Esophagus muscularis mucosa (tissue), 4 donors: Measurements from ENCODE around the gene TSPY9. TPM values are rescaled to one million over a fixed set of nuclear protein-coding genes. Genes with fewer than 3 reads are reported as not detected.
"Not testable (repeated sequence)": the region's sequence is repeated elsewhere in the genome, so short reads cannot be mapped to it uniquely, and the experiment has no call there.

Source experiments
- DNase-seq: peaks from one replicate; pipeline ENCODE4 v3.0.0-alpha.2; 2017; ENCODE audit errors: extremely low spot score
- H3K27ac ChIP-seq, 4 donors: fragments of 200-600 bp; sonication (generic); replicated peaks in 1 of 4; 1 replicate in 3 of 4; 2 replicates in 1 of 4; pipeline ENCODE4 v1.5.1; 2016 to 2019; ENCODE audit warnings: mild to moderate bottlenecking in 1 of 4
- H3K27me3 ChIP-seq, 4 donors: fragments of 200-600 bp; sonication (generic); one replicate each; pipeline versions ENCODE4 v1.5.1 to v1.6.0; 2016 to 2019
- H3K36me3 ChIP-seq, 4 donors: fragments of 200-600 bp; sonication (generic); one replicate each; pipeline ENCODE4 v1.5.1; 2016 to 2019
- H3K4me1 ChIP-seq, 4 donors: fragments of 200-600 bp; sonication (generic); one replicate each; pipeline ENCODE4 v1.5.1; 2016 to 2019
- H3K4me3 ChIP-seq, 4 donors: fragments of 200-600 bp; sonication (generic); 1 replicate in 2 of 4; 2 replicates in 2 of 4; pipeline ENCODE4 v1.5.1; 2016 to 2019; ENCODE audit warnings: mild to moderate bottlenecking in 4 of 4, moderate library complexity in 1 of 4
- H3K9me3 ChIP-seq, 4 donors: fragments of 200-600 bp; sonication (generic); 1 replicate in 3 of 4; 2 replicates in 1 of 4; pipeline ENCODE4 v1.5.1; 2016 to 2019
- WGBS: methylation state at CpG from one replicate; pipeline ENCODE4 v1.1.5; 2018; 5-methylcytosine and 5-hydroxymethylcytosine counted together
- intact Hi-C: fragments of 100-400 bp; cut with DNase I; formaldehyde crosslinking; loops from one replicate; pipeline ENCODE4 v1.15.1; 2023
- total RNA-seq, 4 donors: library from RNA; depleted of rRNA; stranded (reverse); fragments of >200 nt; gene quantifications; one replicate each; pipeline versions ENCODE4 v1.1.0 to v1.2.1, GENCODE V29; 2016

The TSPY9 gene
- not detected for total RNA-seq

DNA sequence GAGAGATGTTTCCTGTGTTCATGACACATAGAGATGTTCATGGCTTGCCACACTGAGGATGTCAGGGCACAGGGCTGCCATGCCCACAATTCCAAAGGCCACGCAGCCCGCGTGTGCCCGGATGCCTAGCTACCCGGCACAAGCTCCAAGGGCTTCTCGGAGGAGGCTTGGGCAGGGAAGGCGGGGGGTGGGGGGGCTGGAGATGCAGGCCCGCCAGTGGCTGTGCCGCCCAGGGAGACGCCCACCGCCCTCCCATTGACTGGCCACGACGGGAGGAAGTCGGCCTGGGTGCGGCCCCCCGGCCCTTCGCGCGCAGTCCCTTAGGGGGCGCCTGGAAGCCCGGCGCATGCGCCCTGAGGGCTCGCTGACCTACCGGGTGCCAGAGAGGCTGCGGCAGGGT lies at the start of gene TSPY9:
TSPY9 (plus strand) TSS at position 301 of the 400 bp plus-strand sequence; CDS start at position 347, 46 bp downstream.
- WGBS, result no CpG with 5 or more reads among the region's 26 CpGs
- H3K36me3 ChIP-seq, intact Hi-C loops, H3K27me3 ChIP-seq, H3K4me3 ChIP-seq, H3K9me3 ChIP-seq, H3K4me1 ChIP-seq, DNase-seq, H3K27ac ChIP-seq: not testable (repeated sequence)

GRCh38 chrY:9466655-9467054 lies 20.4 kb upstream of the TSPY9 start, which contains the start of gene TSPY1:
TSS of gene TSPY1 (plus strand) at chrY:9466955. CDS start at chrY:9467001, 46 bp downstream.
- DNase-seq, H3K27me3 ChIP-seq, H3K27ac ChIP-seq, H3K4me3 ChIP-seq, H3K4me1 ChIP-seq, H3K9me3 ChIP-seq, intact Hi-C loops, H3K36me3 ChIP-seq: not testable (repeated sequence)
- no CpG with 5 or more reads among the region's 25 CpGs for WGBS

DNA sequence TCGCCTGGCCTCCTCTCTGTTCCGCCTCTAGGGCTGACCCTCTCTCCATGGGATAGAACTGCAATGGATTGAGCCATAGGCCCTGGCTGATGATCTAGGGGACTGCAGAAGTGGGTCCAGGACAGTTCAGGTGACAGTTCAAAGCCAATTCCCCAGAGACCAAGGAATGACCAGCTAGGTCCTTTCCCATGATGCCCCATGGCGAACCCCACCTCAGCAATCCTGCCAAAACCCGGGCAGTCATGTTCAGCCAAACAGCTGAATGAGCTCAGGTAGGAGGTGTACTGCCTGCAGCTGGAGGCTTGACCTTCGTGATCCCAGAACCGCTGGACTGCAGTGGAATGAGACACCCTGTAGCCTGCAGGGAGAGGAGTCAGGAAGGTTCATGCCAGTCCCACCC lies 17.3 kb downstream of the TSPY9 start:
- H3K4me1 ChIP-seq, intact Hi-C loops: not testable (repeated sequence)
- WGBS, result no CpG with 5 or more reads among the region's 6 CpGs

DNA sequence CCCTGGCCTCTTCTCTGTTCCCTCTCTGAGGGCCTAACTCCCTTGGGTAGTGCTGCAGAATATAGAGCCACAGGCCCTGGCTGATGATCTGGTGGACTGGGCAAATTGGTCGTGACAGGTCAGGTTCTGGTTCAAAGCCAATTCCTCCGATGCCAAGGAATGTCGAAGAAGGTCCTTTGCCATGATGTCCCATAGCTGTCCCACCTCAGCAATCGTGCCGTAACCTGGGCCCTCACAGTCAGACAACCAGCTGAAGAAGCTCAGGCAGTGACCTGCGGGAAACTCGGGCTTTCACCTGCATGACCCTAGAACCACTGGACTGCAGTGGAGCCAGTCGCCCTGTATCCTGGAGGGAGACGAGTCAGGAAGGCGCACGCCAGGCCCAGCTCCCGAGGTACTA lies 29.2 kb downstream of the TSPY9 start:
- intact Hi-C loops, H3K36me3 ChIP-seq, H3K4me3 ChIP-seq, DNase-seq, H3K9me3 ChIP-seq, H3K4me1 ChIP-seq, H3K27me3 ChIP-seq, H3K27ac ChIP-seq: not testable (repeated sequence)
- no CpG with 5 or more reads among the region's 12 CpGs for WGBS

More for the DNA sequence above, 17.3 kb downstream of the TSPY9 start:
- not testable (repeated sequence) for DNase-seq, H3K36me3 ChIP-seq, H3K27me3 ChIP-seq, H3K27ac ChIP-seq, H3K4me3 ChIP-seq, H3K9me3 ChIP-seq

GRCh38 chrY:9527580-9527979 lies 40.5 kb downstream of the TSPY9 start, which contains the start of gene TSPY10:
TSS of gene TSPY10 (plus strand) at chrY:9527880. CDS start at chrY:9527926, 46 bp downstream.
- DNase-seq, H3K27me3 ChIP-seq, H3K9me3 ChIP-seq, H3K4me1 ChIP-seq, H3K36me3 ChIP-seq, H3K27ac ChIP-seq, H3K4me3 ChIP-seq, intact Hi-C loops: not testable (repeated sequence)
- no CpG with 5 or more reads among the region's 26 CpGs for WGBS

Other genes starting within 250 kb of the TSPY9 start
- not detected for gene TSPY4, start 149.8 kb upstream of the TSPY9 start, total RNA-seq
- gene TSPY8, start 129.5 kb upstream of the TSPY9 start, total RNA-seq, result not detected
- gene TSPY3, start 88.8 kb upstream of the TSPY9 start, total RNA-seq, result not detected
- not detected for gene TSPY1, start 20.3 kb upstream of the TSPY9 start, total RNA-seq
- gene TSPY10, start 40.6 kb downstream of the TSPY9 start, total RNA-seq, result not detected